Activated T-cell treated with anti-CD3 and anti-CD28 coated beads for 48 hours (primary cell): ENCODE measurements around the gene TMED8.

ENCODE experiments used
- DNase-seq: peaks from one replicate; pipeline ENCODE4 v3.0.0-alpha.2; 2020; ENCODE audit warnings: low read depth

The TMED8 gene

DNA sequence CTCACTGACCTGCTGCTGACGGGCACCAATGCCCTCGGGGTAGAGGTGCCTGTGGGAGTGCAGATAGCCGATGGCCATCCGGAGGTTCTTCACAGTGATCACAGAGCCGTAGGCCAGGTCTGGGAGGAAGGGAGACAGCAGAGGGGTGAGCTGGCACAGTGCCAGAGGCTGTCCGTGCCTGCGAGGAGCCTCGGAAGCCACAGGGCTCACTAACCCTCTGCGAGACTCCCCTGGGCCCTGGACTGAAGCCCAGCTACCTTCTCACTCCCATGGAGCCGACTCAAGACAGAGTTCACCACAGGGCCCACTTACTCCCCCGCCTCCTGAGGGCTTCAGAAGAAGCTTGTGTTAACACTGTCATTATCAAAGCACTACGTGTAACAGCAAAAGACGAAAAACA, 80.7 kb downstream of the TMED8 start:
- DNase-seq = no peak

DNA sequence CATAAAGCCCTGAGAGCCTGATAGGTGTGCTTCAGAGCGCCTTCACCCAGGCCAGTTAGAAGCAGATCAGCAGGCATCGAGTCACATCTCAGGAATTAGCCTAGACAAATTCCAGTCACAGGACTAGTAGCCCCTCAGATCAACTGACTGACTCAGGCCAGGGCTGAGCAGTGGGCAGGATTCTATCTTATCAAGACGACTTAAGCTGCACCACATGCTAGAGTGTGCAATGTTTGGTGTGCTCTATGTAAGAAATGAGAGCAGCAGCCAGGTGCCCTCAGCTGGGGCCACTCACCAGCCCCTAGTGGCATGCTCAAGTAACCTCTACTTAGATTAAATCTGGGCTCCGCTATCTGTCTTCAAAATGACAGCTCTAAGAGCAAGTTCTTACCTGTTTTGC, 86.2 kb downstream of the TMED8 start:
- no peak for DNase-seq

DNA sequence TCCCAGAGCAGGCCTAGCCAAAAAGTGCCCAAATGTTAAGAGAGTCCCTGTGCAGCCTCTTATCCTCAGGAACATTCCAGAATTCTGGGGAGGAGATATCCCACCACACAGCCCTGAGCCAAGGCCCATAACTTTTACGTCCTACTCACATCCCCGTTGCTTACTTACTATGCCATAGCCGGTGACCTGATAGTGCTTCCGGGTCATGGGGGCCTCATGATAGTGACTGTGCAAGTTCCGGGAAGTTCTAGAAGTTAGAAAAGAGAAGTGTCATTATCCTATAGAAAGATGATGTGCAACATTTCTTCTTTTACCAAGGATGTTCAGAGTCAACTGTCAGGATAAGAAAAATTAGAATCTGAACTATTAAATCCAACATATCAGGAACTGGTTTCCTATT, 90.3 kb downstream of the TMED8 start:
- DNase-seq = no peak
